Left renal pelvis (tissue), 4 donors: ENCODE results near the gene CRIM1. TPM values are rescaled to one million over a fixed set of nuclear protein-coding genes. Genes with fewer than 3 reads are reported as not detected.

ENCODE experiments used
- DNase-seq, 4 donors: peaks; one replicate each; pipeline ENCODE4 v3.0.0-alpha.2; 2013; ENCODE audit warnings: low read depth in 4 of 4, low spot score in 3 of 4
- polyA plus RNA-seq, 4 donors: library from polyadenylated mRNA; unstranded; fragments of 120-200 nt; gene quantifications; one replicate each; pipeline ENCODE4 v1.2.1, GENCODE V29; 2013; ENCODE audit not compliant: insufficient read length in 4 of 4

CRIM1 gene
- polyA plus RNA-seq, 4 donors, result 45.8 to 111 (median 90.2) TPM

DNA sequence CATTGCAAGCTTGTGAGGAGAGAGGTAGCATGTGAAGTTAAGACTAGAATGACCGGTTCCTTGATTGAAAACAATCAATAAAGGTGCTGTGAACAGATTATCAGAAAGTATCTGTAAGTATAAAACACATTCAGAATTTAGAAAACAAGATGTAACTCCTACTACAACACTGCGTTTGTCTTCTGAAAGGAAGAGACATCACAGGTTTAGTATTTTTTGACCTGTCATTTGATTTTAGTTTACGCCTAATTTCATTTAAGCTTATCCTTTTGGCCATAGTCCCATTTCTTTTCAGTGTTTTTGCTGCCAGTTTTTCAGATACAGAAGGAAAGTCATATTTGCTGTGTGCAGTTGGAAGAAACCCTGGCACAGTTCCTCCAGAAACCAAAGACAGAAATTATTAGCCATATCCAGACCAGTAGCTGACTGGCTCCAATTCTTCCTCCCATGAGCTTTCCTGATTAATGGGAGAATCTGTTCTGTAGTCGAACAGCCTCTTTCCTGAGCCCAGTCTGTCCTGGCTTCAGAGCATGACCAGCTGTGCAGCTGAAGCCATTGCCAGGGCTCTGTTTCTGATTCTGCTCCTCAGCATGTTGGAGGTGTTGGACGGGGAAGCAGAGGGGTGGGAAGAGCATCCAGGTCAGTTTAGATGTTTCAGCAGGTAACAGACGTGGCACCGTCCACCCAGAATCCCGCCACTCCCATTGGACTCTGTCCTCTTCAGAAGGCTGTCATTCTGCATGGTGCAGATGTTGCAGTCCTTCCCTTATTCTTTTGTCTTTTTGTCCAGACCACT lies 61.0 kb downstream of the CRIM1 start:
- no peak for DNase-seq

DNA sequence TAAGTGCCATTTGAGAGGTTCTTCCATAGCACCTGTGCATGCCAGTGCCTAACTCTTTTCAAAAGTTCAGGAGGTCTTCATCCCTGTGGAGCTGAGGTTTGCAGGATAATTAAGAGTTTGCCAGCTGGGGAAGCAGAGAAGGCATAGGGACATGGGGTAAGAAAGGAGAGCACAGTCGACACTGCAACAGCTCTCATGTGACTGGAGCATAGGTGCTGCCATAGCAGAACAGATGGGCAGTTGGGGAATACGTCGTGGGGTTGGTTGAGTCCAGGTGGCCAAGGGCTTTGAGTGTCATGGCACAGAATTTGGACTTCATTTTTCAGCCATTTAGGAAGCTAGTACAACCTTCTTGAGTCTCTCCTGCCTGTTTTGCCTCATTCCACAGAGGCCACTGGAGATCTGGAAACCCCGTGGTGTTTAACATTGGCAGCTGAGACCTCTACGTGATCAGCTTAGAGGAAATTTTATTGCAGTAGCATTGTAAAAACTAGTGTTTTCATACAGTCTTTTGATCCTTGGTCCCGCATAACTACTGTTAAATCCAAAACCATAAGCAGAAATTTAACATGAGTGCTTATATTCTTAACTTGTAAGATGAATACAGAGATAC lies 65.1 kb downstream of the CRIM1 start:
- DNase-seq, result no peak

DNA sequence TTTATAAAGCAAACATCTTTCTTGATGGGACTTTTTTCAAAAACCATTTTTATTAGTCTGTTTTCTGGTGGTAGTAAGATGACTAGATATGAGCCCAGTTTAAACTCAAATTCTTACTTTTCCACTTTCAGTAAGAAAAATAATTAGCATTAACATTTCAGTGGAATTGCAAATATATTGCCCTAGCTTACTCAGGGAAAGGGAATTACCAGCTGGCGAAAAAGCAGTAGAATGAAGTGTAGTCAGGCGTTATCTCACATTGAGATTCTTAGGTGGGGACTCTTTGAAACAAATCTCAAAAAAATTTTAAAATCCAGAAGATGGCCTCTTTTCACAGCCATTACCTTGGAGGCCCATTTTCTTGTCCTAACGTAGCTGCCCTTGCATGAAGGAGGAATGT lies 65.8 kb downstream of the CRIM1 start:
- no peak for DNase-seq

DNA sequence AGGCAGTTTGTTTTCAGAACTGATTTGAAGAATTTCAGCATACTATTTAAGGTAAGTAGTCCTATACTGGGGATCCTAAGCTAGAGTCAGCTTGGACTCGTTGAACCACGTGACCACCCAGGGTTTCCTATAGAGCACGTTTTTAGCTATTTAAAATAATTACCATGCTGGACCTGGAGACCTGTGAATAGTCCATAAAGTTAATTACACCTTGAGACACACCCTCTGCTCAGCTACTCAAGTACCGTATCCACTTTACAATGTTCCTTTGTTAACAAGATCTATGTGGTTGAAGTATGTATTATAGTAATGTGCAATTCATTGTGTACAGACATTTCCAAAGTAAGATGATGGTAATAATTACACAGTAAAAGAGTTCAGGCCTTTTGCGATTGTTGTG lies 67.6 kb downstream of the CRIM1 start:
- no peak for DNase-seq

DNA sequence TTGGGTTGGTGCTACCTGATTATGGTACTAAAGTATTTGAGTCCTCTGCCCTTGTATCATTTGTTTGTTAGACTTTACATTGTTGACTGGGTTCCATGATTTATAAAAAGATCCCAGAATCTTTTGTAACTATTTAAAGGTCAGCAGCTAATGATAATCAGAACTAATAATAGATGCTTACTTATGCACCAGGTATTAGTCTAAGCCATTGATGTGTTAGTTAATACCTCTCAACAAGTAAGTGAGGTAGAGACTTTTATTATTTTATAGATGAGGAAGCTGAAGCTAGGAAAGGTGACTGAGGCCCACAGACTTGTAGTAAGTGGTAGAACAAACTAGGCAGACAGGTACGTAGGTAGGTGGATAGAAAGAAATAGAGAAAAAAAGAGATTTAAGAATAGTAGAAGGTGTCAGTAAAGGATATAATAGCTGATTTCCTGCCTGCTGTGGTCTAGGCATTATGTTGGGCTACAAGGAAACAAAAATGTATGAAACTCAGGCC lies 68.1 kb downstream of the CRIM1 start:
- DNase-seq, result no peak

DNA sequence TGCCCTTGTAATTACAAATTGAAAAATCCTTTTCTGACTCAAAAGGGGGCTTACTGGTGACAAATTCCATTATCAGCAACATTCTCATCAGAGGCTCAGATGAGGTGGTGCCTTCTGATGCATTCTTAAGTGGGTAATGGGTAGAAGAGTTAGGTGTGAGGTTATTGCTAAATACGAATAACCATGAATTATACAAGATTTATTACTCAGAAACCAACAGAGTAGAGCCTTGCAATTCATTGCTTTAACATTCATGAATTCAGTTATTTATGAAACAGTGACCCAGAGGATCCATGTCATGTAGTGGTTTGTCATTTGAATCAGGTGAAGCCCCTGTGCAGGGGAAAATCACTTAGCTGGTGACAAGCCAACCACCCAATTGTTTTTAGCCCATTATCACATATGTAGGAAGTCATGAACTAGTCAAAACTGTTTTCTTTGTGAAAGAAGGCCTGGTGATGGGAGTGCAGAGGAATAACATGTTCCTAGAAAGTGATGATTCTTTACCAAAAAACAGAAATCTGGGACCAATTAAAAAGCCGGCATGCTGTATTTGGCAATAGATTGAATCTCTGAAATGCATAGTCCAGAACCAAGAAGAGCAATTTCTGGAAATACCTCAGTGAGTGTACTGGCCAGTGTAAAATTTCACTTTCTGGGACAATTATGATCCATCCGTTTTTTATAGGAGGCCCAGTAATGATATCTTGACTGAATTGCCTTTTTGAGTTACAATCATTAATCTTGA lies 70.2 kb downstream of the CRIM1 start:
- DNase-seq, result no peak

DNA sequence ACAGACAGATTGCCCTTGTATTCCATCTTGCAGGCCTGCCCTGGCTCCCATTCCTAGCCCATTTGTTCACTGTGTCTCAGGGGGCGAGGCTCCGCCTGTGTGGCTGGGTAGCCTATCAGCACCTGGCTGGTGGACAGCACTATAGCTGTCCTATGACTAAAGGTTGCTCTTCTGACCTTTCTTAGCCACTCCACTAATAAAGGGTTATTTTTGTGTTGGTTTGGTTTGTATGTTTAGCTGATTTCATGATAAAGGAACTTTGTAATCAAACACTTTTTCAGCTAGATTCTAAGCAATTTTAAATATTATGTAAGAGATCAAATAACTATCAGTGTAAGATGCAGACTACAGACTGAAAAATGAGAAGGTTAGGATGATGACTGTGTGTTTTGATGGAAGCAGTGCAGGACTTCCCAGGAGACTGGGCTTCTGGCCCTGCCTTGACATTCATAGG lies 72.2 kb downstream of the CRIM1 start:
- no peak for DNase-seq

DNA sequence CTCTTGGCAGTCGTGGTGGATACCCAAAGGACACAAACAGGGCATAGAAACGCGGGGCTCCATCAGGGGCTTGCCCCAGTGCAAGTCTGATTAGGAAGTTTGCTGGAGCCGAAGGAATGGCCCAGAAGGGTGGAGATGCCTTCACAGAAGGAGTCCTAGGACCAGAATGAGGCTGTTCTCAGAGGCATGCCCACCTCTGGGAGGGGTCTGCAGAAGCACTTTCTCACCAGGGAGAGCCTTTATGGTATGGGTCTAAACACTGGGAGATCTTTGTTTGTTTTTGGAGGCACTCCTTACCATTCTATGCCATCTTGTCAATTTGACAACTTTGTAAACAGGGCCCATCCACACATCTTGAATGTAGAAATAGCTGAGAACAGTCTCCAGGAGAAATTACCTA lies 75.0 kb downstream of the CRIM1 start:
- no peak for DNase-seq

DNA sequence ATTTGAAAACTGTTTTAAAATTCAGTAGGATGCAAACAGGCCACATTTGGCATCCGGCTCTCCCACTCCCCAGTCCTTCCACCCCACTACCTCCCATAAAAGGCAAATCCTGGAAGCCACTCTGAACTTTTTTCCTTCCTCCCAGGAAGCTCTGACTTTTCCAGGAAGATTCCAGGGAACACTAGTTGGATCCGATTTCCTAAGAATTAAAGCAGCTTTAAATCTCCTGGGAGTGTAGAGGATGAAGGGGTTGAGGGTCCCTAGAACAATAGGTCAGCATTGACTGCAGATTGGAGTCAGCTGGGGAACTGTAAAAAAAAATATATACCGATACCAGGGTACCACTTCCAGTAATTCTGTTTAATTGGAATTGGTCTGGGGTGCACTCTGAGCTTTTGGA lies 76.9 kb downstream of the CRIM1 start:
- no peak for DNase-seq

DNA sequence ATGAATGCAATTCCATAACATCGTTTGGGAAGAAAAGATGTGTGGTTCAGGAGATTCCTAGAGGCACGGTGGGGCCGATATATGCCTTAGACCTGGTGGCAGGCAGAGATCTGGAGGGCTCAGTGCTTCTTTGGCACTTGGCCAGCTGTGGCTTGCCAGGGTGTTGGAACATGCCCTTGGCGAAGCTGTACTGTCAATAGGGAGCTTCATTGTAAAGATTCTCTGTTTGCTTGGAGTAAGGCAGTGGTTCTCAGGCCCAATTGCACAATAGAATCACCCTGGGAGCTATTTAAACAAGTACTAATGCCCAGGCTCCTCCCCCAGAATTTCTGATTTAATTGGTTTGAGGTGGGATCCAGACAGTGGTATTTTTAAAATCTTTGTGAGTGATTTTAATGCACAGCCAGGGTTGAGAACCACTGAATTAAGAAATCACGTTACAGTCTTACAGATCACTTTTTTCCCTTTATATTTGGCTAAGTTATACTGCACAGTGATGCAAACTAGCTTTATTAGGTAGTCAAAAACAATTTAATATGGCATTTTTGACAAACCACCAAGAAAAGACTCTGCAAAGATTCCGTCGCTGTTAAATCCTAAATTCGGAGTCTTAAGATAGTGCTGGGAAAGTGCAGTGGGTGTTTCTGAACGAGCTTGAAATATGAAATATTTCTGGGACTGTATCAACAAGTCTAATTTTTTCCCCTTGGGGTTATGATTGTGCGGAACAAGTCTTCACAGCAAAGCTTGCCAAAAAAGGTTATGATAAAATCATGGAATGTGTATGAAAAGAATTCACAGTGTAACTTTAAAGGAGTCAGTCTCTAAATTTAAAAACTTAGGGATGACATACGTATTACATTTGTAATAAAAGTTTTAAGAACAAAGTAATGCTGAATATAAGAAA lies 78.0 kb downstream of the CRIM1 start:
- DNase-seq, result no peak

DNA sequence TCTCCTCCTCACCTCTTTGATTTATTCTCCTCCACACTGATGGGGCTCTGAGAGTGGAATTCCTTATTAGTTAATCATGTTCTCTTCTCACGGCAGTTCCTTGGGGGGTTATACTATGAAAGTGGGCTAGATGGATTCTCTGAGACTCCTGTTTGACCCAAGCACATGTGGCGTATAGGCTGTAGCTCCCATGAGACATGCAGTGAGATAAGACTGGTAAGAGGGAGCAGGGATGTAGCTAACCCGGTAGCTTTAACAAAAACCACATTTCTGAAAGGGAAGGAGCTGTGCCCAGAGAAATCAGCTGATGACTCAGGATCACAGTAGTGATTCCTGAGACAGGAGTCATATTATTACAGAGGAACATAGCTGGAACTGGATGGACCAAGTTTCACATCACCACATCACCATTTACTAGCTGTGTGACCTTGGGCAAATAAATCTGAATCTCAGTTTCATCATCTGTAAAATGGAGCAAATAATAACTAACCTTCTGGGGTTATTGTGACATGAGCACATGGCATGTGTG lies 82.9 kb downstream of the CRIM1 start:
- DNase-seq, result no peak

DNA sequence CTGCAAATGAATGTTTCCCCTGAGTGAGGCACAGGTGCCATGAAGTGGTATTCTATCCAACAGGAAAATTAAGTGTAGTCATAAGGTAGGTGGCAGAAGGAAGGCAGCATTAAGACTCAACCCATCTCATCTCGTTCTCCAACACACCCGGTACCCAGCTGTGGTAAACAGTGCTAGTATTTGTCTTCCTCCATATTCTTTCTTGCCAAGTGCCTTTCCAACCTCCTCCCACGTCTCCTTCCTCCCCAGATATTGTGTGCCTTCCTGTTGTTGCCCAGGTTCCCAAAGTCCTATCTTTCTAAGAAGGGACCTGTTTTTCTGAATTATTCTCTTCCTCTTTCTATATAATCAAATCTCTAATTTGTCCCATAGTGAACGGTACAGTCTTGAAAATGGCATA lies 83.5 kb downstream of the CRIM1 start:
- DNase-seq, result no peak

DNA sequence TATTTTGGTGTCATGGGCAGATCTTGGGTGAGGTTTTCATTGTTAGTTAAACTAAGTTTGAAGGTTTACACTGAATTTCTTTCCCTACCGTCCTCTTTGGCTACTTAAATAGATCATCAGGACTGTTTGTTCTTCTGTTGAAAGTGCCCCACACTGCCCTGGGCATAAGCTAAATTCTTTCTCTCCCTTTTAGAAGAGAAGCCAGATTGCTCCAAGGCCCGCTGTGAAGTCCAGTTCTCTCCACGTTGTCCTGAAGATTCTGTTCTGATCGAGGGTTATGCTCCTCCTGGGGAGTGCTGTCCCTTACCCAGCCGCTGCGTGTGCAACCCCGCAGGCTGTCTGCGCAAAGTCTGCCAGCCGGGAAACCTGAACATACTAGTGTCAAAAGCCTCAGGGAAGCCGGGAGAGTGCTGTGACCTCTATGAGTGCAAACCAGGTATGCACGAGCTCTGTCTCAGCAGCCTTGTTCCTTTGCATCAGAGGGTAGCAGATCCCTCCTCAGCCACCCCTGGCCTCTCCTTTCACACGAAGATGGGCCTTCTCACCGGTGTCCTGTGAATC lies 85.6 kb downstream of the CRIM1 start:
- DNase-seq, result no peak

DNA sequence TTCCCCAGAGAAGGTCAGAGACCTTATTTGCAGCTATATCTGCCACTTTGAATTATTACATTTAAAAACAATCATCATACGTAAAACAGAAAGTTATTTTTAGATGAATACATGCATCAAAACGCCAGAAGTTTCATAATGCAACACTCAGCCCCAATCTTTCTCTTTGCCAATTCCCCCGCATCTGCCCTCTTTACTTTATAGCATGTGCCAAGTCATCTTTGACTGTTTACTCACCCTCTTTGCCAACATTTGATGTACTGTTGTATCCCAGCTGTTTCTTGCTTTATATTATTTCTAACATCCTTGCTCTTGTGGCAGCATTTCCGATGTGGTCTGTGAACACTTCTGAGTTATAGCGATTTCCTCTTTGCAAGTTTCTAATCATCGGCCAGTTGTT lies 86.2 kb downstream of the CRIM1 start:
- no peak for DNase-seq

DNA sequence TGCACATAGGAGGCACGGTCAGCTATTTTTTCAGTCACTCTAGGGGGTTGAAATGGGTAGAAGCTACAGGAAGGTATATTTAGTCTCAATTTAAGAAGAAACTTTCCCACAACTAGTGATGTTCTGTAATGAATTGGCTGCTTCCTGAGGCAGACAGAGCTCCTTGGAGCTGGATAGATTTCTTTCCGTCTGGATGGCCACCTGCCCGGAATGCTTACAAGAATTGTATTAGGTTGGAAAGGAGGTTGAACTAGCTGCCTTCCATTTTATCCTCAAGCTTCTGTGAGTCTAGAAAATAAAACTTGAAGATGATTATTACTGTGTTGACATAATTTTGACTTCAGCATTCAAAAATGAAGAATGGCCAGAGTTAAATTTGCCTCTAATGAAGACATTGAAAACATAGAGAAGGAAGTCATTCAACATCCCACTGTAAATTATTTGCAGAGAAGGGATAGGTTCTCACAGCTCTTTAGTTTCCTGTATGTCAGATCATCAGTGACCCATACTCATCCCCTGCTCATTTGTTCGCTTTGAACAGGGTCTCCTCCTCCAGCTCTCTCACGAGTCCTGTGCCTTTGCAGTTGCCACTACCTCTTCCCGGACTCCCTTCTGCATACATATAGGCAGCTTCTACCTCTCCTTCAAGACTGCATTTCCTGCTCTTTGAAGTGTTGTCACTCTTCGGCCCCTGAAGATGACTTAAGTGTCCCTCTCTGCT lies 88.8 kb downstream of the CRIM1 start:
- no peak for DNase-seq

DNA sequence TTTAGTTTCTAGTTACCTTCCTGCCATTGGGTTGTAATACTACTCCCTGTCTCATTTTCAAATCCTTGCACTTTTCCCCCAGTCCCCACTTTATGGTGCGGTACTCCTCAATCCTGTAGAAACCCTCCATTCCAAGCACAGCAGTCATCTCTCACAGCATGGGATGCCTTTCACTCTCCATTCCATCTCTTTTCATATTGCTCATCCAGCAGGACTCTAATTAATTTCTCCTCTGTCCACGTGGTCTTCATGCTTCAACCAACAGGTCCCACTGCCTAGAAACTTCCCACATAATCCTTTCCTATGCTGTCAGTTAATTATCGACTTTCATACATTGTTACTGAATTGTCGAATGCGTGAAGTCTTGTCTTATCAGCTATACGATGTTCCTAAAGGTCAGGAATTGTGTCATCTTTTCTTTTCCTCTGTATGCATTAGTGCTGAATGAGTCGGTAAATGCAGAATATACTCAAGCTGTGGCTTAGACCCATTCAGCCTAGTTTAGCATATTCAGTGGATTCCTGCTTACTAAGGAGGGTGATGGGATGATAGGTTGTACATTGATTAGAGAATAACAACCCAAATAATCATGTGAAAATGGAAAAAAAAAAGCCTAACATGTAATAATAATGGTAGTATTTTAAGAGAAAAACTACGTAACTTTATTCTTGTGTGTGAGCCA lies 89.7 kb downstream of the CRIM1 start:
- DNase-seq, result no peak

DNA sequence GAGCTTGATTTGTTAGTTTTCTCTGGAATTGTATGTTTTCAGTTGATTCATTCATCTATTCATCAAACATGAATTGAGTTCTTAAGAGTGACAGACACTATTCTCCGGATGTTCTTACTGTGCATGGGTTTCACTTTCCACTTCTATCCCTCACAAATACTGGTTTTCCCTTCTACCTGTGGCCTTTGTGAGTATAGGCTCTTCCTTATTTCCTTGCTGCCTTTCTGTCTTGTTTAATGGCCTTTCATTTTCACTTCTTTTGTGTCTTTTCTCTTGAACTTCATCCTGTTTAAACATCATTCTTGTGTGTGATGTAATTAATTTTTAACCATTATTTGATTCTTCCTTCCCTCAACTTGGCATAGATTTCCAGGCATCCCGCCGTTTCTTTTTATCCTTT lies 90.7 kb downstream of the CRIM1 start:
- no peak for DNase-seq

DNA sequence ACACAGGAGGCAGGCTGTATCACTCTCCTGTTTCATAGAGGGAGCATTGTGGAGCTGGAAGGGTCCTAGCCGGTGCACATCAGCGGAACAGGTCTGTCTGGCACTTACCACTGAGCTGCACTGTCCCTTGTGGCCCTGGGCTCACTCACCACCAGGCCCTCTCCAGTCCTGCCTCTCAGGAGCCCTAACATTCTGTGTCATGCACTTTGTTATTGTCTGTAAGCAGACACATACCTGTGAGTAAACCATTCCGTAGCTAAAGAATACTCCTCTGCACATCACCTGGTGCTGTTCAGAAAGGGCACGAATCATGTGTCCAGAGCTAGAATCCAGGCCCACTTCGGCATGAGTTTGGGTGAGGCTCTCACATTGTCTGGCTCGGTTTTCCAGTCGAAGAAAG lies 93.6 kb downstream of the CRIM1 start:
- no peak for DNase-seq

DNA sequence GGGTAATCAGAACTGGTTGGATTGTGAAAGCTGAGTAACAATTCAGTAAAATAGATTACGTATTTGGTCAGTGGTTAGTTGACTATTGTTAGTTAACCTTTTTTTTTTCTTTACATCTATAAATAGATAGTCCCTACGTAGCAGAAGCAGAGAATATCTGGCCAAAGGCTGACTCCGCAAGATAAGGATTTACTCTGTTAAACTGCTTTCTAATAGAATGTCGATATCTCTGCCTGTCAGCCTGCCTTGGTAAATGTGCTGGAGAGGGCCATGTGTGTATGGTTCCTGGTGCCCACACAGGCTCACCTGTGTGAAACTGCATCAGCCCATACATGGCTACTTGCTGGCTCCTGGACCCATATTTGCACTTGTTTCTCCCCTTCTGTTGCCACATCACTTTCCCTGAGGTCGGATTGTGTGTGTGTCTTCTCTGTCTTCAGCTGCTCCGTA lies 94.4 kb downstream of the CRIM1 start:
- DNase-seq, result no peak
